ENCODE data around the gene RPAP2. TPM values are rescaled to one million over a fixed set of nuclear protein-coding genes. Genes with fewer than 3 reads are reported as not detected.

The RPAP2 gene
- total and polyA plus RNA-seq, 7 experiments from 2014 or later, result 21.3 to 50.7 (median 29.6) TPM

DNA sequence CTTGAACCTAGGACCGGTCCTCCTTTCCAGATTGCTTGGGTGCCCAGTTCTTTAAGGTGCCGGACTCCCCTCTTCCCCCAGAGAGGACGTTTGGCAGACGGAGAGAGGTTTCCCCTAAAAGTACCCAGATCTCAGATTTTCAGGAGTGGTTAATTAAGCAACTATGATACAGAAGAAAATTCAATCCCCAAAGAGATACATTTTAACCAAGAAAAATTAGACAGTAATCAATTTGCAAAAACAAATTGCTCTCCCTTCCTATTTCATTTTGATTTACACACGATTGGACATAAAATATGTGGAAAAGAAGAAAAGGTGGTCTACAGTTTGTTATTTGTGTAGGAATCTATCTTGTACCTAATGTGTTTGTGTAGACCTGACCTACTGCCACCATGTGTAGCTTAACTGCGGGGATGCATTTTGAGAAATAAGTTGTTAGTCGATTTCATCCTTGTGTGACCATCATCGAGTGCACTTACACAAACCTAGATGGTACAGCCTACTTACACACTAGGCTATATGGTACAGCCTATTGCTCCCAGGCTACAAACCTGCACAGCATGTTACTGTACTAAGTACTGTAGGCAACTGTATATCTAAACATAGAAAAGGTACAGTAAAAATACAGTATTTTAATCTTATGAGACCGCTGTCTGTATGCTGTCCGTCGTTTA, 755 bp downstream of the RPAP2 start:
- no peaks in the 10 kb centered on the region for H3K27me3 ChIP-seq (ENCODE audit: control insufficient read depth in 2 of 2, insufficient read depth in 2 of 2, low read length in 2 of 2)
- ChIA-PET CTCF (interaction anchor here (0.7 to 1.5 kb wide), 4 partner anchors 11 to 660 kb away, joined by 3 to 7 read pairs (median 3); no protein-coding TSS in a partner anchor), POLR2A (interaction anchor here (0.6 to 2.3 kb wide), 8 partner anchors 10 to 532 kb away, joined by 3 to 14 read pairs (median 4); no protein-coding TSS in a partner anchor)
- H3K4me3 ChIP-seq (ENCODE audit: low read length), result peak overlapping the region; percentile 93
- H3K27ac ChIP-seq (ENCODE audit: low read depth, low read length), result peak overlapping the region; percentile 98
- Mint-ChIP-seq H3K27ac (peak overlapping the region; percentile 91 to 99 (median 97)), H3K36me3 (peaks cover 13 to 30% (median 20%) of the 10 kb centered on the region in 5 donors), H3K9me3 (no peaks in the 10 kb centered on the region), H3K27me3 (no peaks in the 10 kb centered on the region), H3K4me1 (peaks cover 30 to 61% (median 47%) of the 10 kb centered on the region in 7 donors), H3K4me3 (peak overlapping the region; percentile 93 to 99 (median 97))
- ATAC-seq, result no peak
- H3K9me3 ChIP-seq (ENCODE audit: control insufficient read depth in 2 of 3, low read length in 3 of 3), result no peaks in the 10 kb centered on the region
- H3K36me3 ChIP-seq (ENCODE audit: control insufficient read depth in 2 of 3, insufficient read depth in 3 of 3, low read length in 3 of 3), result peaks cover 0 to 24% (median 0%) of the 10 kb centered on the region in 3 experiments
- intact Hi-C loops (cut with micrococcal nuclease), result loop anchor here (1.0 to 10.0 kb wide), 11 partner anchors 15 to 1135 kb away; partner anchors contain the start of genes CDC7 (in 2 of the 2), RPL5 (in 1 of the 2) and TGFBR3 (in 1 of the 2)
- H3K4me1 ChIP-seq (ENCODE audit: control insufficient read depth in 2 of 2, insufficient read depth in 2 of 2, low read length in 2 of 2), result peaks cover 10 to 19% of the 10 kb centered on the region in 2 donors
- no peak for DNase-seq

DNA sequence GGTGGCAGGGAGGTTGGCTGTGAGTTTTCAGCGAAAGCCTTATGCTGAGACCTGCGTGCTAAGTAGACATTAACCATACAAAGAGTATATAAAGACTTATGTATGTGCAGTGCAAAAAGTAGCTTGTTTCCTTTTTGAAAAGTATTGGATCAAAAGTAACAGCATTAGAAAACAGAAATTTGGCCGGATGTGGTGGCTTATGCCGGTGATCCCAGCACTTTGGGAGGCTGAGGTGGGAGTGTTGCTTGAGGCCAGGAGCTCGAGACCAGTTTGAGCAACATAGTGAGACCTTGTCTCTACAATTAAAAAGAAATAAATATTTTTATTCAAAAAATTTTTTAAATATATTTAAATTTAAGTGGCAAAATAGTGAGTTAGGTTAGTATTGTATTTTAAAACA, 2.2 kb downstream of the RPAP2 start:
- no peaks in the 10 kb centered on the region for H3K27me3 Mint-ChIP-seq
- DNase-seq, result no peak
- Histone ChIP-seq H3K4me1 (ENCODE audit: control insufficient read depth in 2 of 2, insufficient read depth in 2 of 2, low read length in 2 of 2) (peaks cover 10 to 19% of the 10 kb centered on the region in 2 donors), H3K9me3 (ENCODE audit: control insufficient read depth in 2 of 3, low read length in 3 of 3) (no peaks in the 10 kb centered on the region), H3K4me3 (ENCODE audit: low read length) (no peak overlapping the region), H3K27me3 (ENCODE audit: control insufficient read depth in 2 of 2, insufficient read depth in 2 of 2, low read length in 2 of 2) (no peaks in the 10 kb centered on the region), H3K27ac (ENCODE audit: low read depth, low read length) (no peak overlapping the region), H3K36me3 (ENCODE audit: control insufficient read depth in 2 of 3, insufficient read depth in 3 of 3, low read length in 3 of 3) (peaks cover 0 to 20% (median 0%) of the 10 kb centered on the region in 3 experiments)
- ATAC-seq, result no peak
- CTCF ChIA-PET, result interaction anchor here (0.7 to 1.4 kb wide), 3 partner anchors 9 to 322 kb away, joined by 3 to 6 read pairs (median 4); no protein-coding TSS in a partner anchor
- no peak overlapping the region for H3K27ac Mint-ChIP-seq
- peaks cover 10 to 29% (median 14%) of the 10 kb centered on the region in 5 donors for H3K36me3 Mint-ChIP-seq
- POLR2A ChIA-PET, result interaction anchor here (0.5 to 1.8 kb wide), 5 partner anchors 9 to 286 kb away, joined by 3 to 5 read pairs (median 3); no protein-coding TSS in a partner anchor
- H3K4me1 Mint-ChIP-seq, result peaks cover 22 to 51% (median 41%) of the 10 kb centered on the region in 7 donors
- H3K9me3 Mint-ChIP-seq, result no peaks in the 10 kb centered on the region
- peak overlapping the region in 4 of 10 donors; percentile 21 to 97 (median 32) for H3K4me3 Mint-ChIP-seq
- intact Hi-C loops (cut with micrococcal nuclease), result no loop called here

DNA sequence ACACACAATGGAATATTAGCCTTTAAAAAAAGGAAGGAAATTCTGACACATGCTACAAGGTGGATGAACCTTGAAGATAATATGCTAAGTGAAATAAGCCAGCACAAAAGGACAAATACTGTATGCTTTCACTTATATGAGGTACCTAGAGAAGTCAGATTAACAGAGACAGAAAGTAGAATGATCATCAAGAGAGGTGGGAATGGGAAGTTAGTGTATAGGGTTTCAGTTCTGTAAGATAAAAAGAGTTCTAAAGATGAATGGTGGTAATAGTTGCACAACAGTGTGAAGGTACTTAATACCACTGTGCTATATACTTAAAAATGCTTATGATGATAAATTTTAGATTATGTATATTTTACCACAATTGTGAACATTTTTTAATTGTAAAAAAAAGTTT, 7.2 kb downstream of the RPAP2 start:
- ATAC-seq (no peak), DNase-seq (no peak)
- Mint-ChIP-seq H3K4me3 (no peak overlapping the region), H3K4me1 (peaks cover 3 to 20% (median 17%) of the 10 kb centered on the region in 7 donors), H3K27me3 (no peaks in the 10 kb centered on the region), H3K9me3 (no peaks in the 10 kb centered on the region), H3K27ac (peak overlapping the region in 2 of 9 donors; percentile 6 to 38), H3K36me3 (peaks cover 7 to 24% (median 19%) of the 10 kb centered on the region in 5 donors)
- CTCF ChIA-PET, result no interaction called here
- POLR2A ChIA-PET, result interaction anchor here (0.7 to 2.0 kb wide), 3 partner anchors 10 to 95 kb away, joined by 3 to 6 read pairs (median 3); no protein-coding TSS in a partner anchor
- intact Hi-C loops (cut with micrococcal nuclease), result no loop called here
- H3K9me3 ChIP-seq (ENCODE audit: control insufficient read depth in 2 of 3, low read length in 3 of 3), result no peaks in the 10 kb centered on the region
- peaks cover 0 to 2% of the 10 kb centered on the region in 2 donors for H3K4me1 ChIP-seq (ENCODE audit: control insufficient read depth in 2 of 2, insufficient read depth in 2 of 2, low read length in 2 of 2)
- no peak overlapping the region for H3K4me3 ChIP-seq (ENCODE audit: low read length)
- no peaks in the 10 kb centered on the region for H3K27me3 ChIP-seq (ENCODE audit: control insufficient read depth in 2 of 2, insufficient read depth in 2 of 2, low read length in 2 of 2)
- peaks cover 0 to 7% (median 0%) of the 10 kb centered on the region in 3 experiments for H3K36me3 ChIP-seq (ENCODE audit: control insufficient read depth in 2 of 3, insufficient read depth in 3 of 3, low read length in 3 of 3)
- H3K27ac ChIP-seq (ENCODE audit: low read depth, low read length), result no peak overlapping the region

DNA sequence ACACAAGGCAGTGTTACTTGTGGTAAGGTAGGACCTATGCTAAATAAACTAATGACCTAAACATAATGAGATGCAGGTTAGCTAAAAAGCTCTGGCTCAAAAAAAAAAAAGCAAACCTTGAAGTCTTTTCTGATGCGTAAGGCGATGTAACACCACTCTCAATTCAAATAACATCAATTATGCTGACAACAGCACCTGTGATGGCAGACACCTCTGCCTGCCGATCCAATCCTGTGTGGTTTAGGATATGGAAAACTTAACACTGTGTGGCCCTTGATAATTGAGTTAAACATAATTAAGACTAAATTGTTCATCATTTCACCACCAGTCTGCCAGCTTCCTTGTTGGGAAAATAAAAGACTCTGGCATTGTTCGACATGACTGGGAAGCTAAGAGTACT, 9.1 kb downstream of the RPAP2 start:
- Histone ChIP-seq H3K27me3 (ENCODE audit: control insufficient read depth in 2 of 2, insufficient read depth in 2 of 2, low read length in 2 of 2) (no peaks in the 10 kb centered on the region), H3K4me1 (ENCODE audit: control insufficient read depth in 2 of 2, insufficient read depth in 2 of 2, low read length in 2 of 2) (peaks cover 3 to 7% of the 10 kb centered on the region in 2 donors), H3K4me3 (ENCODE audit: low read length) (no peak overlapping the region), H3K27ac (ENCODE audit: low read depth, low read length) (no peak overlapping the region), H3K36me3 (ENCODE audit: control insufficient read depth in 2 of 3, insufficient read depth in 3 of 3, low read length in 3 of 3) (peaks cover 0 to 7% (median 0%) of the 10 kb centered on the region in 3 experiments), H3K9me3 (ENCODE audit: control insufficient read depth in 2 of 3, low read length in 3 of 3) (no peaks in the 10 kb centered on the region)
- no peak overlapping the region for H3K4me3 Mint-ChIP-seq
- peaks cover 6 to 26% (median 16%) of the 10 kb centered on the region in 7 donors for H3K4me1 Mint-ChIP-seq
- H3K27me3 Mint-ChIP-seq, result no peaks in the 10 kb centered on the region
- H3K27ac Mint-ChIP-seq, result no peak overlapping the region
- DNase-seq (no peak), ATAC-seq (no peak)
- H3K36me3 Mint-ChIP-seq, result peaks cover 7 to 33% (median 19%) of the 10 kb centered on the region in 5 donors
- ChIA-PET CTCF (interaction anchor here (0.6 to 1.3 kb wide), 7 partner anchors 11 to 314 kb away, joined by 3 to 5 read pairs (median 4); no protein-coding TSS in a partner anchor), POLR2A (interaction anchor here (0.6 kb wide), 1 partner anchor 166 kb away, joined by 3 read pairs; no protein-coding TSS in a partner anchor)
- intact Hi-C loops (cut with micrococcal nuclease), result no loop called here
- no peaks in the 10 kb centered on the region for H3K9me3 Mint-ChIP-seq

DNA sequence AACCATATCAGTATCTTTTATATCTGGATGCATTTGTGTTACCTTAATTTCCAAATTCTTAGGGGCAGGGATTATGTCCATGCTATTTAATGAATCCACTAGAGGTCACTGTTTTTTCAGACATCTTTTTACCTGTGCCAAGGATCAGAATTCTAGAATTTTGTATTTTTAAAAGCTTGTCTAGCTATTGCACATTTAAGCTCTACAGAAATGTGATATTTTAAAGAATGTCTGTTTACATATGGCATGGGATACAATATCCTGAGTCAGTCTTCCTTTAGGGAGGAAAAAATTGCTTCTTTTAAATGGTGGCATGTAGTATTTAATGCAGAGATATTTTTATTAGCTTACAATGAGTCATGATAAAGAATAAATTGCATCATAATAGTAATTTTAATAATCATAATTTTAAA, 11.3 kb downstream of the RPAP2 start:
- Histone ChIP-seq H3K4me1 (ENCODE audit: control insufficient read depth in 2 of 2, insufficient read depth in 2 of 2, low read length in 2 of 2) (peaks cover 15 to 18% of the 10 kb centered on the region in 2 donors), H3K36me3 (ENCODE audit: control insufficient read depth in 2 of 3, insufficient read depth in 3 of 3, low read length in 3 of 3) (no peaks in the 10 kb centered on the region), H3K27me3 (ENCODE audit: control insufficient read depth in 2 of 2, insufficient read depth in 2 of 2, low read length in 2 of 2) (no peaks in the 10 kb centered on the region), H3K9me3 (ENCODE audit: control insufficient read depth in 2 of 3, low read length in 3 of 3) (no peaks in the 10 kb centered on the region), H3K27ac (ENCODE audit: low read depth, low read length) (no peak overlapping the region), H3K4me3 (ENCODE audit: low read length) (no peak overlapping the region)
- CTCF ChIA-PET, result interaction anchor here (0.6 to 3.9 kb wide), 21 partner anchors 9 to 728 kb away, joined by 3 to 33 read pairs (median 5); partner anchors contain the start of genes GLMN and RPAP2
- peak; percentile 66 for ATAC-seq
- H3K27me3 Mint-ChIP-seq, result no peaks in the 10 kb centered on the region
- peak in 5 of 9 donors; percentile 32 to 48 (median 47) for DNase-seq
- H3K36me3 Mint-ChIP-seq, result peaks cover 4 to 40% (median 14%) of the 10 kb centered on the region in 5 donors
- H3K27ac Mint-ChIP-seq, result no peak overlapping the region
- H3K9me3 Mint-ChIP-seq, result peaks cover 0 to 6% (median 0%) of the 10 kb centered on the region in 11 donors
- peaks cover 13 to 42% (median 33%) of the 10 kb centered on the region in 7 donors for H3K4me1 Mint-ChIP-seq
- H3K4me3 Mint-ChIP-seq, result no peak overlapping the region
- POLR2A ChIA-PET, result interaction anchor here (1.4 to 1.5 kb wide), 2 partner anchors 9 to 10 kb away, joined by 4 to 5 read pairs; no protein-coding TSS in a partner anchor
- intact Hi-C loops (cut with micrococcal nuclease), result loop anchor here (1.0 to 10.0 kb wide), 9 partner anchors 37 to 655 kb away; partner anchors contain the start of genes DIPK1A (in 1 of the 2) and RPL5 (in 1 of the 2)

DNA sequence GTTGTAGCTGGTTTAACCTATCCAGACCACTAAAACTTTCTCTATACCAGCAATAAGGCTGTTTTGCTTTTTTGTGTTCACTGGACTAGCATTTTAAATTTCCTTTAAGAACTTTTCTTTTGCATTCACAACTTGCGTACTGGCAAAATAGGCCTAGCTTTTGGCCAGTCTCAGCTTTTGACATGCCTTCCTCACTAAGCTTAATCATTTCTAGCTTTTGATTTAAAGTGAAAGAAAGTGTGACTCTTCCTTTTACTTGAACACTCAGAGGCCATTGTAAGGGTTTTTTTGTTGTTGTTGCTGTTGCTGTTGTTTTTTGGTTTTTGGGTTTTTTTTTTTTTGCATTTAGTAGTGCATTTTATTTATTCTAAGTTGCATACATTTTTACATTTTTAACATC, 15.2 kb downstream of the RPAP2 start:
- no peak for DNase-seq
- H3K4me3 Mint-ChIP-seq, result peak overlapping the region in 6 of 10 donors; percentile 3 to 38 (median 17)
- Histone ChIP-seq H3K36me3 (ENCODE audit: control insufficient read depth in 2 of 3, insufficient read depth in 3 of 3, low read length in 3 of 3) (no peaks in the 10 kb centered on the region), H3K27me3 (ENCODE audit: control insufficient read depth in 2 of 2, insufficient read depth in 2 of 2, low read length in 2 of 2) (no peaks in the 10 kb centered on the region), H3K27ac (ENCODE audit: low read depth, low read length) (no peak overlapping the region), H3K4me1 (ENCODE audit: control insufficient read depth in 2 of 2, insufficient read depth in 2 of 2, low read length in 2 of 2) (peaks cover 44 to 53% of the 10 kb centered on the region in 2 donors), H3K9me3 (ENCODE audit: control insufficient read depth in 2 of 3, low read length in 3 of 3) (no peaks in the 10 kb centered on the region), H3K4me3 (ENCODE audit: low read length) (no peak overlapping the region)
- intact Hi-C loops (cut with micrococcal nuclease), result loop anchor here (1.0 to 10.0 kb wide), 5 partner anchors 15 to 651 kb away; partner anchors contain the start of genes DIPK1A (in 1 of the 2), RPAP2 (in 1 of the 2) and RPL5 (in 1 of the 2)
- POLR2A ChIA-PET, result interaction anchor here (0.8 kb wide), 1 partner anchor 13 kb away, joined by 3 read pairs; no protein-coding TSS in a partner anchor
- peaks cover 0 to 36% (median 5%) of the 10 kb centered on the region in 5 donors for H3K36me3 Mint-ChIP-seq
- peak overlapping the region; percentile 4 to 96 (median 65) for H3K27ac Mint-ChIP-seq
- ATAC-seq, result no peak
- peaks cover 0 to 6% (median 0%) of the 10 kb centered on the region in 11 donors for H3K9me3 Mint-ChIP-seq
- H3K4me1 Mint-ChIP-seq, result peaks cover 39 to 77% (median 67%) of the 10 kb centered on the region in 7 donors
- no peaks in the 10 kb centered on the region for H3K27me3 Mint-ChIP-seq
- CTCF ChIA-PET, result interaction anchor here (0.7 to 2.3 kb wide), 5 partner anchors 41 to 759 kb away, joined by 3 to 7 read pairs (median 4); no protein-coding TSS in a partner anchor
